SU-DHL-6 (cell line): ENCODE results near the gene NLGN1.

Source experiments
- H2AFZ ChIP-seq: fragments of 200-600 bp; sonication (generic); 2 replicates; pipeline ENCODE4 v1.6.1; 2014; ENCODE audit warnings: low read depth, mild to moderate bottlenecking, moderate library complexity, mixed read lengths, antibody characterized with exemption, low read length; ENCODE audit not compliant: severe bottlenecking
- H3F3A ChIP-seq: fragments of 200-600 bp; shearing (Covaris generic); 2 replicates; pipeline ENCODE4 v1.6.0; 2016; ENCODE audit warnings: antibody characterized with exemption, mild to moderate bottlenecking; ENCODE audit not compliant: insufficient read depth
- H3K27ac ChIP-seq: fragments of 200-600 bp; sonication (generic); 2 replicates; pipeline ENCODE4 v1.5.1; 2016; ENCODE audit warnings: low read depth, mild to moderate bottlenecking, low read length, moderate library complexity, mixed read lengths
- H3K27me3 ChIP-seq: fragments of 200-600 bp; sonication (generic), shearing (Covaris generic); 2 replicates; pipeline ENCODE4 v1.6.0; 2014; ENCODE audit warnings: mild to moderate bottlenecking, low read length
- H3K36me3 ChIP-seq: fragments of 200-600 bp; sonication (generic); 2 replicates; pipeline ENCODE4 v1.6.1; 2014; ENCODE audit warnings: mild to moderate bottlenecking, low read length, mixed read lengths
- H3K4me2 ChIP-seq: fragments of 300-600, 200-600 bp; shearing (Covaris generic), sonication (generic); 2 replicates; pipeline ENCODE4 v1.6.0; 2014; ENCODE audit warnings: low read length, low read depth, mild to moderate bottlenecking; ENCODE audit not compliant: poor library complexity, severe bottlenecking
- H3K4me3 ChIP-seq: fragments of 200-600 bp; sonication (generic); 2 replicates; pipeline ENCODE4 v1.5.1; 2014; ENCODE audit warnings: antibody characterized with exemption, low read length, mild to moderate bottlenecking, mixed read lengths; ENCODE audit not compliant: insufficient read depth, poor library complexity, severe bottlenecking
- H3K79me2 ChIP-seq: fragments of 200-600 bp; sonication (generic); 2 replicates; pipeline ENCODE4 v1.6.1; 2014; ENCODE audit warnings: mild to moderate bottlenecking, low read length, moderate library complexity; ENCODE audit not compliant: insufficient read depth
- H3K9ac ChIP-seq: fragments of 200-600 bp; sonication (generic); 2 replicates; pipeline ENCODE4 v1.7.0; 2014; ENCODE audit warnings: mild to moderate bottlenecking, low read length
- H3K9me2 ChIP-seq: fragments of 200-600 bp; sonication (generic); replicated peaks from 2 replicates; pipeline ENCODE4 v1.6.1; 2014; ENCODE audit warnings: low read length; ENCODE audit not compliant: insufficient read depth
- H3K9me3 ChIP-seq: fragments of 200-600 bp; sonication (generic); 2 replicates; pipeline ENCODE4 v1.6.1; 2014; ENCODE audit warnings: low read length, mixed read lengths; ENCODE audit not compliant: insufficient read depth
- H4K20me1 ChIP-seq: fragments of 200-600 bp; sonication (generic); 2 replicates; pipeline ENCODE4 v1.6.1; 2014; ENCODE audit warnings: low read depth, mild to moderate bottlenecking, antibody characterized with exemption, low read length, moderate library complexity, mixed read lengths
- EZH2phosphoT487 ChIP-seq: fragments of 200-600 bp; sonication (generic), shearing (Covaris generic); conservative IDR thresholded peaks from 2 replicates; pipeline ENCODE4 v1.6.1; 2018; ENCODE audit warnings: mild to moderate bottlenecking, antibody characterized with exemption, low read length, moderate library complexity, mixed read lengths
- TF ChIP-seq, protein P1 (sequence below): fragments of 200-600 bp; sonication (generic); IDR thresholded peaks from one replicate; pipeline ENCODE4 v1.5.1; 2017; ENCODE audit warnings: antibody characterized with exemption, mild to moderate bottlenecking, low read length, moderate library complexity; ENCODE audit not compliant: insufficient read depth, poor library complexity, severe bottlenecking

Gene NLGN1

DNA sequence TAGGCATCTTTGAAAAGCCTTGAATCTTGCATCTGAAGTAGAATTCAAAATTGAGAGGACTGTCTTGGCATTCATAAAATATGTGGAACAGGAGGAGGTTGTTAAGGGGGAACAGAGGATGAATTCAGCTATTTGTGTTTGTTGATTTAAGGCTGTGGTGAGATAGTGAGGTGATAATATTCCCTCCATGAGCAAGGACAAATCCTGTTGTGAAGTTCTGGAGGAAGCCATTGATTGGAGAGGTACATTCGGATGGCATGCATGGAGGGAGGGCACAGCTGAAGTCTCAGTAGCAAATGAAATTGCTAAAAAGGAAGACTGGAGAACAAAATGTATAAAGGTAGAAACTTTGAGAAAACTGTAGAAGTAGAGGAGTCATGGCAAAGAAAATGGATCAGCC is 443.8 kb downstream of the NLGN1 start:
- no peak overlapping the region for H2AFZ ChIP-seq
- H3K4me3 ChIP-seq, result no peak overlapping the region
- TF ChIP-seq EZH2phosphoT487, result no peak
- TF ChIP-seq, protein P1, sequence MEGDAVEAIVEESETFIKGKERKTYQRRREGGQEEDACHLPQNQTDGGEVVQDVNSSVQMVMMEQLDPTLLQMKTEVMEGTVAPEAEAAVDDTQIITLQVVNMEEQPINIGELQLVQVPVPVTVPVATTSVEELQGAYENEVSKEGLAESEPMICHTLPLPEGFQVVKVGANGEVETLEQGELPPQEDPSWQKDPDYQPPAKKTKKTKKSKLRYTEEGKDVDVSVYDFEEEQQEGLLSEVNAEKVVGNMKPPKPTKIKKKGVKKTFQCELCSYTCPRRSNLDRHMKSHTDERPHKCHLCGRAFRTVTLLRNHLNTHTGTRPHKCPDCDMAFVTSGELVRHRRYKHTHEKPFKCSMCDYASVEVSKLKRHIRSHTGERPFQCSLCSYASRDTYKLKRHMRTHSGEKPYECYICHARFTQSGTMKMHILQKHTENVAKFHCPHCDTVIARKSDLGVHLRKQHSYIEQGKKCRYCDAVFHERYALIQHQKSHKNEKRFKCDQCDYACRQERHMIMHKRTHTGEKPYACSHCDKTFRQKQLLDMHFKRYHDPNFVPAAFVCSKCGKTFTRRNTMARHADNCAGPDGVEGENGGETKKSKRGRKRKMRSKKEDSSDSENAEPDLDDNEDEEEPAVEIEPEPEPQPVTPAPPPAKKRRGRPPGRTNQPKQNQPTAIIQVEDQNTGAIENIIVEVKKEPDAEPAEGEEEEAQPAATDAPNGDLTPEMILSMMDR, result no peak
- H3K9ac ChIP-seq, result no peak overlapping the region
- no peak overlapping the region for H3K4me2 ChIP-seq
- no peaks in the 10 kb centered on the region for H3K9me2 ChIP-seq
- no peaks in the 10 kb centered on the region for H3K79me2 ChIP-seq
- no peaks in the 10 kb centered on the region for H4K20me1 ChIP-seq
- no peaks in the 10 kb centered on the region for H3K36me3 ChIP-seq
- no peaks in the 10 kb centered on the region for H3K27me3 ChIP-seq
- no peaks in the 10 kb centered on the region for H3F3A ChIP-seq
- H3K9me3 ChIP-seq, result no peaks in the 10 kb centered on the region
- H3K27ac ChIP-seq, result no peak overlapping the region

- Histone ChIP-seq H3K9me2 (no peaks in the 10 kb centered on the region), H3K27ac (no peak overlapping the region), H3K4me3 (no peak overlapping the region), H3K27me3 (no peaks in the 10 kb centered on the region), H3K9ac (no peak overlapping the region), H4K20me1 (no peaks in the 10 kb centered on the region), H3K4me2 (no peak overlapping the region), H3F3A (no peaks in the 10 kb centered on the region), H2AFZ (no peak overlapping the region), H3K36me3 (no peaks in the 10 kb centered on the region), H3K79me2 (no peaks in the 10 kb centered on the region), H3K9me3 (no peaks in the 10 kb centered on the region)
- TF ChIP-seq, protein P1, result no peak
These were observed 445.5 kb downstream of the NLGN1 start for GRCh38 chr3:173843060-173843459.

GRCh38 chr3:173846584-173846983 is 449.0 kb downstream of the NLGN1 start:
- Histone ChIP-seq H3F3A (no peaks in the 10 kb centered on the region), H3K9me2 (no peaks in the 10 kb centered on the region), H3K27ac (no peak overlapping the region), H3K9ac (no peak overlapping the region), H3K4me2 (no peak overlapping the region), H4K20me1 (no peaks in the 10 kb centered on the region), H3K4me3 (no peak overlapping the region), H3K9me3 (no peaks in the 10 kb centered on the region), H3K79me2 (no peaks in the 10 kb centered on the region), H3K36me3 (no peaks in the 10 kb centered on the region), H3K27me3 (no peaks in the 10 kb centered on the region), H2AFZ (no peak overlapping the region)
- TF ChIP-seq, protein P1, result no peak
- TF ChIP-seq EZH2phosphoT487, result no peak

- Histone ChIP-seq H3K27me3 (no peaks in the 10 kb centered on the region), H3K9me3 (no peaks in the 10 kb centered on the region), H3F3A (no peaks in the 10 kb centered on the region), H3K79me2 (no peaks in the 10 kb centered on the region), H3K36me3 (no peaks in the 10 kb centered on the region), H2AFZ (no peak overlapping the region), H3K9ac (no peak overlapping the region), H3K4me2 (no peak overlapping the region), H3K4me3 (no peak overlapping the region), H3K27ac (no peak overlapping the region), H4K20me1 (no peaks in the 10 kb centered on the region), H3K9me2 (no peaks in the 10 kb centered on the region)
- no peak for TF ChIP-seq EZH2phosphoT487
- TF ChIP-seq, protein P1, result no peak
These were observed 451.9 kb downstream of the NLGN1 start for GRCh38 chr3:173849489-173849888.
